HG02623 (cell line): ENCODE measurements around the gene RBAK.
"Not testable (repeated sequence)": the region's sequence is repeated elsewhere in the genome, so short reads cannot be mapped to it uniquely, and the experiment has no call there.

Experiments
- ATAC-seq: cut with Tn5 transposase; IDR thresholded peaks from one replicate; pipeline ENCODE4 v1.9.1; 2021; ENCODE audit warnings: moderate library complexity; ENCODE audit not compliant: unreplicated experiment

Gene RBAK

DNA sequence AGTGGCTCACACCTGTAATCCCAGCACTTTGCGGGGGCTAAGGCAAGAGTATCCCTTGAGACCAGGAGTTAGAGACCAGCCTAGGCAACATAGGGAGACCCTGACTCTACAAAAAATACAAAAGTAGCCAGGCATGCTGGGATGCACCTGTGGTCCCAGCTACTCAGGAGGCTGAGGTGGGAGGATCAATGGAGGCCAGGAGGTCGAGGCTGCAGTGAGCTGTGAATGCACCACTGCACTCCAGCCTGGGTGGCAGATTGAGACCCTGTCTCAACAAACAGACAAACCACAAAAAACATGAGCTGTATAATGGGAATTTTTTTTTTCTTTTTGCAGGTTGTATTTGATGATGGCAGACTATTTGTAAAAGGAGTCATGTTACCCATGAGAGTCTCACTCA, 1.5 kb downstream of the RBAK start:
- ATAC-seq, result not testable (repeated sequence)

DNA sequence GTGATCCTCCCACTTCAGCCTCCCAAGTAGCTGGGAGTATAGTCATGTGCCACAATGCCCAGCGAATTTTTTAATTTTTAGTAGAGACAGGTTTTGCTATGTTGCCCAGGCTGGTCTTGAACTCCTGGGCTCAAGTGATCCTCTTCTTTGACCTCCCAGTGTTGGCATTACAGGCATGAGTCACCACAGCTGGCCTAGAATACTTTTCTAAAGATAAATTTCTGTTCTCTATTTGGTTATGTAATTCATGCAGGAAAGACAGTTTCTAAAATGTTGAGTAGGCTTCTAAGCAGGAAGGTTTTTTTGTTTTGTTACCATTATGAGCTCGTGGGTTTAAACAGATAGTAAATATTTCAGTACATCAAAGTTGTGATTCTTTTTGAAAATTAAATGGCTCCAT, 5.0 kb downstream of the RBAK start:
- ATAC-seq, result no peak

DNA sequence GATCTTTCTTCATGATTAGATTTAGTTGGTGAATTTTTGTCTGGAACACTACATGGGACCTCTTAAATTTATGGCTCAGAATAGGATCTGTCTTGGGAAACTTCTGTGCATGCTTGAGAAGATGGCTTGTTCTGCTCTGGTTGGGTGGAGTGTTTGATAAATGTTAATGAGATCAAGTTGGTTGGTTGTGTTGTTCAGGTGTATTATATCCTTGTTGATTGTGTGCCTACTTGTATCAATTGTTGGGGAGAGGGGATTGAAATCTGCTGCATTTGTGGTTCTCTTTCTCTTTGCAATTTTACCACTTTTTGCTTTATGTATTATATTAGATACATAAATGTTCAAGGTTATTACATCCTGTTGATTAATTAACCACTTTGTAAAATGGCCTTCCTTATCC, 6.1 kb downstream of the RBAK start:
- not testable (repeated sequence) for ATAC-seq

DNA sequence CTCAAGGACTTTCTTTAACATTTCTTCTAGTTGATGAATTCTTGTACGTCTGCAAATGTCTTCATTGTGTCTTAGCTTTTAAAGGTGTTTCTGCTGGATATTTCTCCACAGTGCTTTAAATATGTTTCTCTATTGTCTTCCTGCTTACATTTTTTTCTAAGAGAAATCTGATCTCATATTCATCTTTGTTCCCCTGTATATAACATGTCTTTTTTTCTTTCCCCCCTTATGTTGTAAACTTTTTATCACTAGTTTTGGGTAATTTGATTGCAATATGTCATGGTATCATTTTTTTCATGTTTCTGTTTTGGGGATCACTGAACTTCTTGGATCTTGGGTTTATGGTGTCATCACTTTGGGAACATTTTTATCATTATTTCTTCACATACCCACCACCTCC, 7.5 kb downstream of the RBAK start:
- no peak for ATAC-seq

DNA sequence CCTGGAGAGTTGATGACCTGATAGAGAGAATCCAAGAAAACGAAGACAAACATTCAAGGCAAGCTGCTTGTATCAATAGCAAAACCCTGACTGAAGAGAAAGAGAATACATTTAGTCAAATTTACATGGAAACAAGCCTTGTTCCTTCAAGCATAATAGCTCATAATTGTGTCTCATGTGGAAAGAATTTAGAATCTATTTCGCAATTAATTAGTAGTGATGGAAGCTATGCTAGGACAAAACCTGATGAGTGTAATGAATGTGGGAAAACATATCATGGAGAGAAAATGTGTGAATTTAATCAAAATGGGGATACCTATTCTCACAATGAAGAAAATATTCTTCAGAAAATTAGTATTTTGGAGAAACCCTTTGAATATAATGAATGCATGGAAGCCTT, 18.0 kb downstream of the RBAK start:
- ATAC-seq, result no peak

DNA sequence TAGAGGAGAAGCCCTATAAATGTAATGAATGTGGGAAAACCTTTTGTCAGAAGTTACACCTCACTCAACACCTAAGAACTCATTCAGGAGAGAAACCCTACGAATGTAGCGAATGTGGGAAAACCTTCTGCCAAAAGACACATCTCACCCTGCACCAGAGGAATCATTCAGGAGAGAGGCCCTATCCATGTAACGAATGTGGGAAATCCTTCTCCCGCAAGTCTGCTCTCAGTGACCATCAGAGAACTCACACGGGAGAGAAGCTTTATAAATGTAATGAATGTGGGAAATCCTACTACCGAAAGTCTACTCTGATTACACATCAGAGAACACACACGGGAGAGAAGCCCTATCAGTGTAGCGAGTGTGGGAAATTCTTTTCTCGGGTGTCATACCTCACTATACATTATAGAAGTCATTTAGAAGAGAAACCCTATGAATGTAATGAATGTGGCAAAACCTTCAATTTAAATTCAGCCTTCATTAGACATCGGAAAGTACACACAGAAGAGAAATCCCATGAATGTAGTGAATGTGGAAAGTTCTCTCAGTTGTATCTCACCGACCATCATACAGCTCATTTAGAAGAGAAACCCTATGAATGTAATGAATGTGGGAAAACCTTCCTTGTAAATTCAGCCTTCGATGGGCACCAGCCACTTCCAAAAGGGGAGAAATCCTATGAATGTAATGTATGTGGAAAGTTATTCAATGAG, 18.9 kb downstream of the RBAK start:
- ATAC-seq, result no peak

DNA sequence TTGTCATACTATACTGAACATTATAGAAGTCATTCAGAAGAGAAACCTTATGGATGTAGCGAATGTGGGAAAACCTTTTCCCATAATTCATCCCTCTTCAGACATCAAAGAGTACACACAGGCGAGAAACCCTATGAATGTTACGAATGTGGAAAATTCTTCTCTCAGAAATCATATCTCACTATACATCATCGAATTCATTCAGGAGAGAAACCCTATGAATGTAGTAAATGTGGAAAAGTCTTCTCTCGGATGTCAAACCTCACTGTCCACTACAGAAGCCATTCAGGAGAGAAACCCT, 19.4 kb downstream of the RBAK start:
- no peak for ATAC-seq

DNA sequence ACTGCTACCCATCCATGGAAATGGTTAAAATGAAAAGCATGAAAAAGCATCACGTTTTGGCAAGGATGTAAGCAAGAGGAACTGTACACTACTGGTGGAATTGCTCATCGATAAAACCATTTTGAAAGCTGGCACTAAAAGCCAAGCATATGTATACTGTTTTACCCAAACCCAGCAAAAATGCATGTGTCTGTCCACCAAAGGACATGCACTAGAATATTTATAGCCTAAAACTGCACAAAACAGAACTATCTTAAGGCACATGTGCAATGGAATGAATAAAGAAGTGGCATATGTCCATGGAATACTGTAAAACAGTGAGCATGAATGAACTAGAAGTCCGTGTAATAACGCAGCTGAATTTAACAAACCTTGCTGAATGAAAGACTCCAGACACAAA, 22.9 kb downstream of the RBAK start:
- no peak for ATAC-seq

DNA sequence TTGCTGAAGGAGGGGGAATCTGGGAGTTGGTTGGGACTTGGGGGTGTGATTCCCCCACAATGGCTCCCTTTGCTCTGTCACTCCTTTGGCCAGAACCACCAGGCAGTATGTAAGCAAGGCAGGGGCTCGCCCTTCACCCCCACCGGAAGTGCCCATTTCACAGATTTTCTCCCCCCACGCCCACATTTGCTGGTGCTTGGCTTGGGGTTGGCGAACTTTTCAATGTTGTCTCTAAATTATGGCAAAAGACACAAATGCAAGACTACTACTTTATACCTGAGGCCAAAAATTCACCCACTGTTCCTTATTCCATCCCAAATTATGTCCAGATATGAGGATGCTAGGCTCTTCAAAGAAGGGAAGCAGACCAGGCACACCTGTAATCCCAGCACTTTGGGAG, 24.5 kb downstream of the RBAK start:
- ATAC-seq, result no peak

DNA sequence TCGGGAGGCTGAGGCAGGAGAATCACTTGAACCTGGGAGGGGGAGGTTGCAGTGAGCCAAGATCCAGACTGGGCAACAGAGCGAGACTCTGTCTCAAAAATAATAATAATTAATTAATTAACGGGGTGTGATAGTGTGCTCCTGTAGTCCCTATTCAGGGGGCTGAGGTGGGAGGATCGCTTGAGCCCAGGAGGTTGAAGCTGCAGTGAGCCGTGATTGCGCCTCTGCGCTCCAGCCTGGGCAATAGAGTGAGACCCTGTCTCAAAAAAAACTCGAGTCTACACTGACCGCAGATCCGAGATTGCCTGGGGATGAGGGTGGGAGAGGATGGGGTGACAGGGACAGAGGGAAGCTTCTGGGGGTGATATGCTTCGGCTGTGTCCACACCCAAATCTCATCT, 29.5 kb downstream of the RBAK start:
- not testable (repeated sequence) for ATAC-seq

DNA sequence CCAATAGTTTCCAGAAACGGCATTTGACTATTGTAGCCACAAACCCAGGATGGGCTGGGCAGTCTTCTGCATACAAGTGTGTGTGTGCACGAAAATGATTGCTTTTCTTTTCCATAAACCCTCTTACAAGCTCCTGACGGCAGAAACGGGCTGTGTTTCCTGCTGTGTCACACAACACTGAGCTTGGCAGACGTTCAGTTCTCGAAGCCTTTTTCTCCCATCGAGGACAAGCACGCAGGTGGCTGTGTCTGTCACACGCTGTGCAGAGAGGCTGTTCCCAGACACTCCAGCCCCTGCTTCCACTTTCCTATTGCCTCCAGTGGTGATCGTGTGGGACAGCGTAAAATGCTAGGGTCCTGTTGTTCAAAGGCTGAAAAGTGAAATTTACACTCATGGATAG, 32.1 kb downstream of the RBAK start:
- no peak for ATAC-seq

DNA sequence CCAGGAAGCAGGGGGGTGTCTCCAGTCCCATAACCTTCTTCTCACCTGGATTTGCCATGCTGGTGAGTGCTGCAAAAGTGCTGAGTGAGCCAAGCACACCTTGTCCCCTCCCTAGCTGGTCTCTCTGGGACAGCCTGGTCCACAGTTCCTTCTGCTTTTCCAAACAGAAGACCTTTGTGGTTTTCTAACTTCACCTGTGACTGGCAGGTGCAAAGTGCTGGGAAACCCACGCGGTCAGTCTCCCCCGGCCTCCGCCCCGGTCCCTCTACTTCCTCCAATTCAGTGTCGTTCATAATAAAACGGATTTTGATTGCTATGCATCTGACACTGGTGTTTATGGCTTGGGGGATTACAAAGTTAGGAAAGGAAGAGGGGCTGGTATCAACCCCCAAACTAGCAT, 37.1 kb downstream of the RBAK start:
- ATAC-seq, result no peak

DNA sequence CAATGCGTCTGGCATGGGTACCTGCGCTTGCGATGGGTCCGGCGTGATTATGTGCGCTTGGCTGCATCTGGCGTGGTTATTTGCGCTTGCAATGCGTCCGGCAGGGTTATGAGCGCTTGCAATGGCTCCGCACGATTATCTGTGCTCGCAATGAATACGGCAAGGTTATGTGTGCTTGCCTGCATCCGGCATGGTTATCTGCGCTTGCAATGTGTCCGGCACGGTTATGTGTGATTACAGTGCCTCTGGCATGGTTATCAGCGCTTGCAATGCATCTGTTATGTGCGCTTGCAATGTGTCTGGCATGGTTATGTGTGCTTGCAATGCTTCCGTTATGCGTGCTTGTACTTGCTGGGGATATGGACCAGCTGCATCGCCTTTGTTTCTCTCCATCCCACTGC, 37.7 kb downstream of the RBAK start:
- ATAC-seq, result no peak

DNA sequence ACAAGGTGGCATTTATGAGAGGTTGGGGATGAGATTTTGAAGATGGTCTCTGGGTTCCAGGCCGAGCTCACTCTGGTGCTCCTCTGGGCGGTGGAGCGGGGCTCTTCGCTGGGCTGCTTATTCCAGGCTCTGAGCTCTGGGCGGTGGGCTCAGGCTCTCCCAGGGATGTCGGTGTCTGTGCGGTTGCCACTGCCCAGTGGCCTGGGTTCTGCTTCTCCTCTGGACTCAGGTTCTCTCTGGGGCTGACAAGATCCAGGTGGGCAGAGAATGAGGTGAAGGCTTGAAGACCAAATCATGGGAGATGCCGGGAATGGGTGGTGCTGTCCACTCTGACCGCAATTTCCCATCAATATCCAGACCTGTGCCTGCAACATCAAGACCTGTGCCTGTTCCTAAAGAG, 40.6 kb downstream of the RBAK start:
- no peak for ATAC-seq

DNA sequence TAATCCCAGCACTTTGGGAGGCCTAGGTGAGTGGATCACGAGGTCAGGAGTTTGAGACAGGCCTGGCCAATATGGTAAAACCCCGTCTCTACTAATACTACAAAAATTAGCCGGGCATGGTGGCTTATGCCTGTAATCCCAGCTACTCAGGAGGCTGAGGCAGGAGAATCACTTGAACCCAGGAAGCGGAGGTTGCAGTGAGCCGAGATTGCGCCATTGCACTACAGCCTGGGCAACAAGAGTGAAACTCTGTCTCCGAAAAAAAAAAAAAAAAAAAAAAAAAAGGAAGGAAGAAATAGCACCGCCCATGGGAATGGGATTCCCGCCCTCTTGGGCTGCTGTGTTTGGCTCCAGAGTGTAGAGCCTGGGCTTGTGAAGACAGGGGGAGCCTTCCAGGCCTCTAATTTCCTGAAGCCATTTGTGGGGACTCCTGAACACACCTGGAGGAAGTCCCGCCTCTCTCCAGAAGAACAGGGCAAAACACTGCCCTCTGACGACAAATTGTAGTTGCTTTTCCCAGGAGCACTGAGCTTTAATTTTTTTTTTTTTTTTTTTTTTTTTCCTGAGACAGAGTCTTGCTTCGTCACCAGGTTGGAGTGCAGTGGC, 42.7 kb downstream of the RBAK start:
- ATAC-seq, result not testable (repeated sequence)

DNA sequence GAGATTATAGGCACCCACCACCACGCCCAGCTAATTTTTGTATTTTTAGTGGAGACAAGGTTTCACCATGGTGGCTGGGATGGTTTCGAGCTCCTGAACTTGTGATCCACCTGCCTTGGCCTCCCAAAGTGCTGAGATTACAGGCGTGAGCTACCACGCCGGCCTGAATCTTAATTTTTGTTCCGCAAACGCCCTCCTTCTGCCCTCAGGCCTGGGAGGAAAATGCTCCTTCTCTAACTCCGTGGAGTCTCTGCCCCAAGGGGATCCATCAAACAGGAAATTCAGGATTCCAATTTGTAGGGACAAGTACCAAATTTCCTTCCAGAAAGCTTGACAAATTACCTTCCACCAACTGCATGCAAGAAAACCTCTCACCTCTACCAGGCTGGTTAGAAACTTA, 43.2 kb downstream of the RBAK start:
- ATAC-seq, result no peak

DNA sequence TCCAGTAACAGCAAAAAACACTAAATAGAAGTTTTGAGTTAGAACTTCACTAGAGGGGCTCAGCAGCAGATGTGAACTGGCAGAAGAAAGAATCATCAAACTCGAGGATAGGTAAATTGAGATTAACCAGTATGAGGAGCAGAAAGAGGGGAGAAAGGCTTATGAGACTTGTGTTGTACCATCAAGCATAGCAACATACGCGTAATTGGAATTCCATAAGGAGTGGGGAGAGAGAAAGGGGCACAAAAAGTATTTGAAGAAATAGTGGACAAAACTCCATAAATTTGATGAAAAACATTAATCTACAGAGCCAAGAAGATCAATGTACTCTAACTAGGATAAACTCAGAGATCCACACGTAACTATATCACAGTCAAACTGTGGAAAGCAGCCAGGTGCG, 48.3 kb downstream of the RBAK start:
- ATAC-seq, result no peak

DNA sequence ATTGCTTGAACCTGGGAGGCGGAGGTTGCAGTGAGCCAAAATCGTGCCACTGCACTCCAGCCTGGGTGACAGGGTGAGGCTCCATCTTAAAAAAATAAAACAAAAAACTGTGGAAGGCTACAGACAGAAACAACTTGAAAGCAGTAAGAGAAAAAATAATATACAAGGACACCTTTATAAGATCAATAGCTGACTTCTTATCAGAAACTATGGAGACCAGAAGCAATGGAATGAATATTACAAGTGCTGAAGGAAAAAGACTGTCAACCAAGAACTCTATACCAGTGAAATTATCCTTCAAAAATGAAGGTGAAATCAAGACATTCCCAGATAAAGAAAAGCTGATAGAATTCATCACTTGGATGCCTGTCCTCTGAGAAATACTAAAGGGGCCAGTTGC, 49.0 kb downstream of the RBAK start:
- ATAC-seq, result no peak

DNA sequence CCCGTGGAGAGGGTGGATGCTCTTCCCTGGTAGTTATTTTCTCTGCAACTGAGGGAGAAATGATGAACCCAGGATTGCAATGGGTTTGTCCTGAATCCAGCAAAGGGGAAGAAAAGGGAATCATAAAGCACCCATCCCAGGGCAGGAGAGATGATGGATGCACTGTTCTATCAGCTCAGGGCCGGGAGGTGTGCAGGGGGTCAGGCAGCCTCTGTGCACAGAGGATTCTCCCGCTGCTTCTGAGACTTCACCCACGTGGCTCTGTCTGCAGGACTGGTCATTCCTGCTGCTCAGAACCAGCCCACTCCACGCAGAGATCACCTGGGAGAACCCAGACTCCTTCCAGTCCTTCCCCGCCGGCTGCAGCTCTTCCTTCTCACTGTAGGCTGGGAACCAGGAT, 70.7 kb downstream of the RBAK start:
- no peak for ATAC-seq

DNA sequence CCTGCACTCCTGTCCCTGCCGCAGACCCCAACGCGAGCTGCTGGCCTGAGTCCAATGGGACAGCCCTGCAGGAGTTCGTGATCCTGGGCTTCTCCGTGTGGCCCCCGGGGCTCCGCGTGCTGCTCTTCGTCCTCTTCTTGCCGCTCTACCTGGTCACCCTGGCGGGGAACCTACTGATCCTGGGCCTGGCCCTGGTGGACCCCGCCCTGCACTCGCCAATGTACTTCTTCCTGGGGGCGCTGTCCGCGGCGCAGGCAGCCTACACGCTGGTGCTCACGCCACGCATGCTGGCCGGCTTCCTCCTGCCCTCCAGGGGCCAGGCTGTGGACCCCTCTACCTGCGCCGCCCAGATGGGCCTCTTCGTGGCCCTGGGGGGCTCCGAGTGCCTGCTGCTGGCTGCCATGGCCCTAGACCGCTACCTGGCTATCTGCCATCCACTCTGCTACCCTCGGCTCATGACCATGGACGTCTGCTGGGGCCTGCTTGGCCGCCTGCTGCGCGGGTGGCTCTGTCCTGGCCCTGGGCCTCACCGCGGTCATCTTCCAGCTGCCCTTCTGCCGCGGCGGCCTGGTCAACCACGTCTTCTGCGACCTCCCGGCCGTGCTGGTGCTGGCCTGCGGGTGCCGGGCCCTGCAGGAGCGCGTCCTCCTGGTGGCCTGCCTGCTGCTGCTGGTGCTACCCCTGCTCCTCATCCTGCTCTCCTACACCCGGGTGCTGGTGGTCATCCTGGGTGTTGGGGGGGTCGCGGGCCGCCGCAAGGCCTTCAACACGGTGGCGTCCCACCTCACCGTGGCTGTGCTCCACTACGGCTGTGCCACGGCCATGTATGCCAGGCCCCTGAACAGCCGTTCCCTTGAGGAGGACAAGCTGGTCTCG, 71.7 kb downstream of the RBAK start:
- no peak for ATAC-seq
